GM23338 (cell line): ENCODE results near the gene CIB4.

Experiments used
- CREB1 ChIP-seq: fragments of 250-450 bp; sonication (Bioruptor Pico); IDR thresholded peaks from 2 replicates; pipeline ENCODE4 v1.5.0; 2020; ENCODE audit warnings: low read depth, mild to moderate bottlenecking, moderate library complexity
- CTCF ChIP-seq, 2 experiments: fragments of 200-600 bp in 1 of 2; sonication (generic) in 1 of 2; conservative IDR thresholded peaks; 2 replicates each; pipeline versions ENCODE4 v1.5.1 to v1.6.1; 2016 to 2017; ENCODE audit warnings: antibody characterized with exemption in 2 of 2, low read depth in 2 of 2, mild to moderate bottlenecking in 2 of 2, moderate library complexity in 1 of 2
- EZH2 ChIP-seq: fragments of 200-600 bp; sonication (generic); IDR thresholded peaks from one replicate; pipeline ENCODE4 v1.8.0; 2017; ENCODE audit warnings: antibody characterized with exemption, mild to moderate bottlenecking, low read depth; ENCODE audit not compliant: unreplicated experiment
- POLR2AphosphoS5 ChIP-seq: IDR thresholded peaks from 2 replicates; pipeline ENCODE4 v1.6.1; 2016; ENCODE audit warnings: antibody characterized with exemption, low read depth
- STAT1 ChIP-seq: IDR thresholded peaks from one replicate; pipeline ENCODE4 v1.6.1; 2016; ENCODE audit warnings: antibody characterized with exemption; ENCODE audit not compliant: unreplicated experiment
- TF ChIP-seq, protein P1 (sequence below): IDR thresholded peaks from one replicate; pipeline ENCODE4 v1.6.1; 2018; ENCODE audit warnings: antibody characterized with exemption; ENCODE audit not compliant: unreplicated experiment

GRCh38 chr2:26574066-26574899, 66.9 kb downstream of the CIB4 start:
- TF ChIP-seq CREB1 (no peak), POLR2AphosphoS5 (no peak), STAT1 (no peak), CTCF (conservative IDR thresholded peaks at IDR 0.05; ENCODE audit: low read depth in 2 of 2) (no peak), EZH2 (no peak)
- TF ChIP-seq, protein P1, sequence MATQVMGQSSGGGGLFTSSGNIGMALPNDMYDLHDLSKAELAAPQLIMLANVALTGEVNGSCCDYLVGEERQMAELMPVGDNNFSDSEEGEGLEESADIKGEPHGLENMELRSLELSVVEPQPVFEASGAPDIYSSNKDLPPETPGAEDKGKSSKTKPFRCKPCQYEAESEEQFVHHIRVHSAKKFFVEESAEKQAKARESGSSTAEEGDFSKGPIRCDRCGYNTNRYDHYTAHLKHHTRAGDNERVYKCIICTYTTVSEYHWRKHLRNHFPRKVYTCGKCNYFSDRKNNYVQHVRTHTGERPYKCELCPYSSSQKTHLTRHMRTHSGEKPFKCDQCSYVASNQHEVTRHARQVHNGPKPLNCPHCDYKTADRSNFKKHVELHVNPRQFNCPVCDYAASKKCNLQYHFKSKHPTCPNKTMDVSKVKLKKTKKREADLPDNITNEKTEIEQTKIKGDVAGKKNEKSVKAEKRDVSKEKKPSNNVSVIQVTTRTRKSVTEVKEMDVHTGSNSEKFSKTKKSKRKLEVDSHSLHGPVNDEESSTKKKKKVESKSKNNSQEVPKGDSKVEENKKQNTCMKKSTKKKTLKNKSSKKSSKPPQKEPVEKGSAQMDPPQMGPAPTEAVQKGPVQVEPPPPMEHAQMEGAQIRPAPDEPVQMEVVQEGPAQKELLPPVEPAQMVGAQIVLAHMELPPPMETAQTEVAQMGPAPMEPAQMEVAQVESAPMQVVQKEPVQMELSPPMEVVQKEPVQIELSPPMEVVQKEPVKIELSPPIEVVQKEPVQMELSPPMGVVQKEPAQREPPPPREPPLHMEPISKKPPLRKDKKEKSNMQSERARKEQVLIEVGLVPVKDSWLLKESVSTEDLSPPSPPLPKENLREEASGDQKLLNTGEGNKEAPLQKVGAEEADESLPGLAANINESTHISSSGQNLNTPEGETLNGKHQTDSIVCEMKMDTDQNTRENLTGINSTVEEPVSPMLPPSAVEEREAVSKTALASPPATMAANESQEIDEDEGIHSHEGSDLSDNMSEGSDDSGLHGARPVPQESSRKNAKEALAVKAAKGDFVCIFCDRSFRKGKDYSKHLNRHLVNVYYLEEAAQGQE = no peak
